ENCODE results near the gene DCDC1.
"Not testable (repeated sequence)": the region's sequence is repeated elsewhere in the genome, so short reads cannot be mapped to it uniquely, and the experiment has no call there.

The DCDC1 gene

GRCh38 chr11:30983776-30984441, 385.6 kb downstream of the DCDC1 start:
- no peak for DNase-seq

GRCh38 chr11:30983143-30983542, 386.4 kb downstream of the DCDC1 start:
- DNase-seq, result no peak

GRCh38 chr11:30967579-30967978, 402.0 kb downstream of the DCDC1 start:
- no peak for DNase-seq

- DNase-seq, result no peak
Observed at GRCh38 chr11:30960387-30960992, 409.0 kb downstream of the DCDC1 start.

GRCh38 chr11:30956751-30957150, 412.8 kb downstream of the DCDC1 start:
- DNase-seq, result no peak

GRCh38 chr11:30949838-30950237, 419.7 kb downstream of the DCDC1 start:
- no peak for DNase-seq

- not testable (repeated sequence) for DNase-seq
Observed at GRCh38 chr11:30947715-30948114, 421.8 kb downstream of the DCDC1 start.

GRCh38 chr11:30938810-30939209, 430.7 kb downstream of the DCDC1 start:
- no peak for DNase-seq

- DNase-seq, result no peak
Observed at GRCh38 chr11:30938171-30938570, 431.4 kb downstream of the DCDC1 start.

- DNase-seq, result no peak
Observed at GRCh38 chr11:30936491-30936890, 433.0 kb downstream of the DCDC1 start.

- no peak for DNase-seq
Observed at GRCh38 chr11:30935861-30936260, 433.7 kb downstream of the DCDC1 start.

- no peak for DNase-seq
Observed at GRCh38 chr11:30926130-30926529, 443.4 kb downstream of the DCDC1 start.

GRCh38 chr11:30921811-30922210, 447.7 kb downstream of the DCDC1 start:
- no peak for DNase-seq

GRCh38 chr11:30919389-30920152, 450.0 kb downstream of the DCDC1 start:
- DNase-seq, result no peak

- no peak for DNase-seq
Observed at GRCh38 chr11:30917859-30918478, 451.6 kb downstream of the DCDC1 start.

GRCh38 chr11:30917266-30917665, 452.3 kb downstream of the DCDC1 start:
- DNase-seq, result no peak

GRCh38 chr11:30916764-30917163, 452.8 kb downstream of the DCDC1 start:
- no peak for DNase-seq

GRCh38 chr11:30914143-30914762, 455.3 kb downstream of the DCDC1 start:
- peak in 1 of 2 donors; percentile 22 for DNase-seq

- DNase-seq, result no peak
Observed at GRCh38 chr11:30911247-30911646, 458.3 kb downstream of the DCDC1 start.

GRCh38 chr11:30908857-30909256, 460.7 kb downstream of the DCDC1 start:
- no peak for DNase-seq

GRCh38 chr11:30908272-30908671, 461.3 kb downstream of the DCDC1 start:
- DNase-seq, result no peak

- no peak for DNase-seq
Observed at GRCh38 chr11:30902929-30903328, 466.6 kb downstream of the DCDC1 start.

GRCh38 chr11:30895046-30895445, 474.5 kb downstream of the DCDC1 start:
- no peak for DNase-seq
